Measurements from ENCODE around the gene VARS1.
"Not testable (repeated sequence)": the region's sequence is repeated elsewhere in the genome, so short reads cannot be mapped to it uniquely, and the experiment has no call there.

Gene VARS1

DNA sequence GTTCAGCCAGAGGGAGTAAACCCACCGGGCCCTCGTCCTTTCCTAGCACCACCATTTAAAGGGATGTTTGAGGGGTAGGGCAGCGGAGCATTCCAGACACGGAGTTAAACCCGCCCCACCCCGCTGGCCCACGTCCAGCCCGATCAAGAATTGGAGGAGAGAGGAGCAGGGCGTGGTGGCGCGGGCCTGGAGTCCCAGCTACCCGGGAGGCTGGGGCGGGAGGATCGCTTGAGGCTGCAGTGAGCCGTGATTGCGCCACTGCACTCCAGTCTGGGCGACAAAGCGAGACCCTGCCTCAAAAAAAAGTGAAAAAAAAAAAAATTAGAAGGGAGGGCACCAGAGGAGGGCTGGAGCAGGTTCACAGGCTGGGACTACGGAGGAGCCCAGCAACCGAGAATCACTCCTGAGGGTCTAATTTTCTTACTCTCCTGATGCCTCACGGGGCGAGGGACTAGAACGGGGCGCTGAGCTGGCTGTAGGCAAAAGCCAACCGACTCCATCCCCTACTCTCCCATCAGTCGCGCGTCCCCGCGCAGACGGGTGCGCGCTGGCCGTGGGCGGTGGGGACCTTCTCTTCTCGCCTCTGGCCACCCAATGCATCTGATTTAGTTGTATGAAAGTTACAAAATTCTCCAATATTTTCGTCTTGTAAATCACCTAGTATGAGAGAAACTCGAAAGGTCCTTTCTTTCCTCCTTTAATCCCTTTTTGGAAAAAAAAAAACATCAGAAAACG, 25.9 kb upstream of the VARS1 start:
- DNase-seq = peak; percentile 25

DNA sequence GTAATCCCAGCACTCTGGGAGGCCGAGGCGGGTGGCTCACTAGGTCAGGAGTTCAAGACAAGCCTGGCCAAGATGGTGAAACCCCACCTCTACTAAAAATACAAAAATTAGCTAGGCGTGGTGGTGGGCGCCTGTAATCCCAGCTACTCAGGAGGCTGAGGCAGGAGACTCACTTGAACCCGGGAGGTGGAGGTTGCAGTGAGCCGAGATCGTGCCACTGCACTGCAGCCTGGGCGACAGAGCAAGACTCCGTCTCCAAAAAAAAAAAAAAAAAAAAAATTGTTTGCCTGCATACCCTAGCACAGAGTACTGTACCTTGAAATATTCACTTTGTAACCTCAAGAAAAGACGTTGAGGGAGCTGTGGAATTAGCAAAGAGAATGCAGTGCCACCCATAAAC, 24.8 kb upstream of the VARS1 start:
- DNase-seq = not testable (repeated sequence)

DNA sequence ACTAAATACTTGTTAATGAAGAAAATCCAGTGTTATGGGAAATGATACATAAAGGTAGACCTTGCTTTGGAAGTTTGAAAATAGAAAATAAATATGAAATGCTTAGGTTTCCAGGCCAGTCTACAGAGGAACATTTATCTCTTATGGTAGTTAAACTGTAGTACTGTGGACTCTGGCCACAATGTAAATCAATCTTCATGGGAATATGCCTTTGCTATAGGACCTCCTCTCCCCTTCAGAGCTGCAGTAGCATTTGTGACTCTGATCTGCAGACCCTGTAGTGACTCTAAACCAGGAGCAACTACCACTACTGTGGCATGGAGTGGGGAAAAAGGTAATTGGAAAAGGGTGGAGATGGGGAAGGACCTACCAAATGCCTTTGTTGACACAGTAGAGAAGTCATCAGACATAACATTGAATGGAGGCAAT, 24.3 kb upstream of the VARS1 start:
- no peak for DNase-seq

DNA sequence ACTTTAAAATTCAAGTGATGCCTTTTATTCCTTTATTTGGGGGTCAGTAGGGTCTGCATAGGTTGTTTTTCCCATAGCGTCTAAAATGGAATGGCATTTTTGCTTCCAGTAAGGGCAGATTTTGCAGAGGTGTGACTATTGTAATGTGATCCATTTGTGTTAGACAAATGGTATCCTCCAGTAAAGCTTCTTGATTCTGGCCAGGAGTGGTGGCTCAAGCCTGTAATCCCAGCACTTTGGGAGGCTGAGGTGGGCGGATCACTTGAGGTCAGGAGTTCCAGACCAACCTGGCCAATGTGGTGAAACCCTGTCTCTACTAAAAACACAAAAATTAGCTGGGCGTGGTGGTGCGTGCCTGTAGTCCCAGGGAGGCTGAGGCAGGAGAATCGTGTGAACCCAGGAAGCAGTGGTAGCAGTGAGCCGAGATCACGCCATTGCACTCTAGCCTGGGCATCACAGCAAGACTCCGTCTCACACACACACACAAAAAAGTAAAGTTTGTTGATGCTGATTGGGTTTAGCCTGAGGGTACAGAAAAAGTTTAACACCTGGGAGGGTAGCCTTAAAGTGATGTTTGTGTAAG, 22.5 kb upstream of the VARS1 start:
- DNase-seq = not testable (repeated sequence)

DNA sequence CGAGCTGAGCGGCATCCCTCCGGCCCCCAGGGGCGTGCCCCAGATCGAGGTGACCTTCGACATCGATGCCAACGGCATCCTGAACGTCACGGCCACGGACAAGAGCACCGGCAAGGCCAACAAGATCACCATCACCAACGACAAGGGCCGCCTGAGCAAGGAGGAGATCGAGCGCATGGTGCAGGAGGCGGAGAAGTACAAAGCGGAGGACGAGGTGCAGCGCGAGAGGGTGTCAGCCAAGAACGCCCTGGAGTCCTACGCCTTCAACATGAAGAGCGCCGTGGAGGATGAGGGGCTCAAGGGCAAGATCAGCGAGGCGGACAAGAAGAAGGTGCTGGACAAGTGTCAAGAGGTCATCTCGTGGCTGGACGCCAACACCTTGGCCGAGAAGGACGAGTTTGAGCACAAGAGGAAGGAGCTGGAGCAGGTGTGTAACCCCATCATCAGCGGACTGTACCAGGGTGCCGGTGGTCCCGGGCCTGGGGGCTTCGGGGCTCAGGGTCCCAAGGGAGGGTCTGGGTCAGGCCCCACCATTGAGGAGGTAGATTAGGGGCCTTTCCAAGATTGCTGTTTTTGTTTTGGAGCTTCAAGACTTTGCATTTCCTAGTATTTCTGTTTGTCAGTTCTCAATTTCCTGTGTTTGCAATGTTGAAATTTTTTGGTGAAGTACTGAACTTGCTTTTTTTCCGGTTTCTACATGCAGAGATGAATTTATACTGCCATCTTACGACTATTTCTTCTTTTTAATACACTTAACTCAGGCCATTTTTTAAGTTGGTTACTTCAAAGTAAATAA, 21.8 kb upstream of the VARS1 start:
- not testable (repeated sequence) for DNase-seq

DNA sequence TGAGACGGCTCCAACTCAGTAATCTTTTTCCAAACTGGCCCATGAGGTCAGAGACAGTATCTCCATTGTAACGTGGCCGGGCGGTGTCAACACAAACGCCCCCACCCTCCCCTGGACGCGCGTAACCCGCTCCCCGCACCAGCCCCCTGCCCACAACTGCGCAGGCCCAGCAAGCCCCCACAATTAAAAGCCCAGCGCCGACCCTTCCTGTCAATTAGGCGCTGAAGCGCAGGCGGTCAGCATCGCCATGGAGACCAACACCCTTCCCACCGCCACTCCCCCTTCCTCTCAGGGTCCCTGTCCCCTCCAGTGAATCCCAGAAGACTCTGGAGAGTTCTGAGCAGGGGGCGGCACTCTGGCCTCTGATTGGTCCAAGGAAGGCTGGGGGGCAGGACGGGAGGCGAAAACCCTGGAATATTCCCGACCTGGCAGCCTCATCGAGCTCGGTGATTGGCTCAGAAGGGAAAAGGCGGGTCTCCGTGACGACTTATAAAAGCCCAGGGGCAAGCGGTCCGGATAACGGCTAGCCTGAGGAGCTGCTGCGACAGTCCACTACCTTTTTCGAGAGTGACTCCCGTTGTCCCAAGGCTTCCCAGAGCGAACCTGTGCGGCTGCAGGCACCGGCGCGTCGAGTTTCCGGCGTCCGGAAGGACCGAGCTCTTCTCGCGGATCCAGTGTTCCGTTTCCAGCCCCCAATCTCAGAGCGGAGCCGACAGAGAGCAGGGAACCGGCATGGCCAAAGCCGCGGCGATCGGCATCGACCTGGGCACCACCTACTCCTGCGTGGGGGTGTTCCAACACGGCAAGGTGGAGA, 19.7 kb upstream of the VARS1 start, which contains the start of the genes HSPA1A and HSPA1L:
HSPA1A (plus strand) TSS at position 519 of the 814 bp plus-strand sequence; CDS start at position 733, 214 bp downstream.
HSPA1L (minus strand) TSS at position 259 of the 814 bp plus-strand sequence. CDS start 3,311 bp downstream, outside the sequence.
- DNase-seq = peak; percentile 92

DNA sequence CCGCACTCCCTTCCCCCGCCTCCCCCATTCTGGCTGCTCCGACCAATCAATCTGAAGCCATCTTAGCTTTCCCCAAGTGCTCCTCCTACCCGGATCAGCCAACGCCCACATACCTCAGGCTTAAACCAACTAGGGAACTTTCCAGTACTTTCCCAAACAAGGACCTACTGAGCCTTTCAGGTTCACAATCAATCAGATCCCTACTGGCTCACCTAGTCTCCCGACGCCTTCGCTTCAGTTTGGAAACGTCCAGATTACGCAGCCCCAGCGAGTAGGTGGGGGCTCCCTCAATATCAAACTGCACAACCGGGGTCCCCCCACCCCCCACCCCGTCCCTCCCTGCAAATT, 19.1 kb upstream of the VARS1 start:
- peak; percentile 95 for DNase-seq

DNA sequence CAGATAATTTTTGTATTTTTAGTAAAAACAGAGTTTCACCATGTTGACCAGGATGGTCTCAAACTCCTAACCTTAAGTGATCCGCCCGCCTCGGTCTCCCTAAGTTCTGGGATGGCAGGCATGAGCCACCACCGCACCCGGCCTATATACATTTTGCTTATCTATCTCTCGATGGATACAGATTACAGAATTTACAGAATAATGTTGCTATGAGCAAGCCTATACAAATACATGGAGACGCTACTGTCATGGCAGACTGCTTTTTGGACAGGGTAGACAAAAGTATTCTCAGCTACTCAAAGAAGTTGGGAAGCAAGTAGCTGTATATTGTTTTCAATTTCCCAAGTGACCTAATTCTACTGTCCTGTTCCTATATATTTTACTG, 17.9 kb upstream of the VARS1 start:
- DNase-seq = no peak

DNA sequence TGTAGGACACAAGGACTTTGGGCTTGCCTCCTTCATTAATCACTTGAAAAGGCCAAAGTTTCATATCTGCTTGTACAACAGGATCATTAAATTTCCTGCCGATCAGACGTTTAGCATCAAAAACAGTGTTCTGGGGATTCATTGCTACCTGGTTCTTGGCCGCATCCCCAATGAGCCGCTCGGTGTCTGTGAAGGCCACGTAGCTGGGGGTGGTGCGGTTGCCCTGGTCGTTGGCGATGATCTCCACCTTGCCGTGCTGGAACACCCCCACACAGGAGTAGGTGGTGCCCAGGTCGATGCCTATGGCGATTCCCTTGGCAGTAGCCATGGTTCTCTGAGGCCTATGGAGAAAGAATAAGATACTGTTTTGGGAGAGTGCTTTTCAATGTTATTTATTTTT, 16.1 kb upstream of the VARS1 start:
- DNase-seq = no peak

DNA sequence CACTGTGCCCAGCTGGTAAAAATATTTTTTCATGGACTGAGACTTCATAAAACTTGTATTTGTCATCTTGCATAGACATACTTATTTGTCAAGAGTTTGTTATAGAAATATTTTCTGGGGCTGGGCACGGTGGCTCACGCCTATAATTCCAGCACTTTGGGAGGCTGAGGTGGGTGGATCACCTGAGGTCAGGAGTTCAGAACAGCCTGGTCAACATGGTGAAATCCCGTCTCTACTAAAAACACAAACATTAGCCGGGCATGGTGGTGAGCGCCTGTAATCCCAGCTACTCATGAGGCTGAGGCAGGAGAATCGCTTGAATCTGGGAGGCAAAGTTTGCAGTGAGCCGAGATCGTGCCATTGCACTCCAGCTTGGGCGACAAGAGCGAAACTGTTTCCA, 13.0 kb upstream of the VARS1 start:
- not testable (repeated sequence) for DNase-seq

DNA sequence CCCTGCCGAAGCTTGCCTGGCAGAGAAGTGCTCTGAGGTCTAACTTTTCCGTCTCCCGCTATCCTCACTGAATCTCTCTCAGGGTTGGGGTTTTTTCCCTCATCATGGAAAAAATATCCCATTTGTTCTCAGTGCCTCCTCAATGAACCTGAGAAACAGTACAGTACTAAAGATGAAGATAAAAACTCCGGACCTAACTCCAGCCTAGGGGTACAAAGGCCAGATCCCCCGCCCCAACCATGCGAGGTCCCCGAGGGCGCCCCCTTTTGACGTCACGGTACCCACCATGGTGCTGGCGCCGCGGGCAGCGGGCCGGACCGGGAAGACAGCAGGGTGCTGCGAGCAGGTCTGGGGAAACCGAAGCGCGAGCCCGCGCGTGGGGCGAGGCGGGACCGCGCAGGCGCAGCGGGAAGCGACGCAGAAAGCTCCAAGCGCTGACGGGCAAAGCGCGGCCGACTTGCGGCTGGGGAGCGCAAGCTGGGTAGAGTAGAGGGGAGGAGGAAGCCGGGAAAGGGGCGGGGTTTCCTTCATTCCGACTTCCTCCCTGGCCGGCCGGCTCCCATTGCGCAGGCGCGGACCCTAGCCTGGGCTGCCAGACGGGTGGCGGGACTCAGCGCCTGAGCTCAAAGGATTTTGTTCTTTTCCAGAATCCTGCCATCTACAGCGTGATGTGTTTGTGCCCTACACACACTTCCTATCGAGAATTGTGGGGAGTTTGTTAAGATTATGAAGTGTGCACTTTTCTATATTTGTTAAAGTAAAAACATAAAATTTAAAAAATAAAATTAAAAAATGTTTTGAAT, 11.1 kb upstream of the VARS1 start, which contains the start of gene LSM2:
LSM2 (minus strand) TSS at position 497 of the 803 bp plus-strand sequence; CDS start at position 288, 209 bp downstream.
- peak; percentile 94 for DNase-seq

DNA sequence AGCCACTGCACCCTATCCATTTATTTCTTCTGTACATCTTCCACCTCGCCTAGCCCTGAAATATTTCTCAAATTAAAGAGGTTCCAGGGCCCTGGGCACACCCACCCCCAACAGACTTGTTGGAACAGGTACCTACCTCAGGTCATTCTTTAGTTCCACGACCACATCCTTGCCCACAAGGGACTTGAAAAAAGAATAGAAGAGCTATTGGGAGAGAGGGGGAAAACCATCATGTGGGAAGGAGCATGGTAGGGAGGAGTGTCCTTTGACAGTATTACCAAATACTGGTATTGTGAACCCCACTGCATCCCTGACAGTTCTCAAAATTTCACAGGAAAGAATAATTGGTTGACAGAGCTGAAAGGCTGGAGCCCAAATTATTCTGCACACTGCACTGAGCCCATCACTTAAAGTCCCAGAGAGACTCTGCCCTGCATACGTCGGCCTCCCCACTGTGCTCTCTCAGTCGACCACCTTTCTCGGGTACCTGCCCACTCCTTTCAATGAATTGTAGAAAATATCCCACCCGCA, 10.5 kb upstream of the VARS1 start:
- no peak for DNase-seq

DNA sequence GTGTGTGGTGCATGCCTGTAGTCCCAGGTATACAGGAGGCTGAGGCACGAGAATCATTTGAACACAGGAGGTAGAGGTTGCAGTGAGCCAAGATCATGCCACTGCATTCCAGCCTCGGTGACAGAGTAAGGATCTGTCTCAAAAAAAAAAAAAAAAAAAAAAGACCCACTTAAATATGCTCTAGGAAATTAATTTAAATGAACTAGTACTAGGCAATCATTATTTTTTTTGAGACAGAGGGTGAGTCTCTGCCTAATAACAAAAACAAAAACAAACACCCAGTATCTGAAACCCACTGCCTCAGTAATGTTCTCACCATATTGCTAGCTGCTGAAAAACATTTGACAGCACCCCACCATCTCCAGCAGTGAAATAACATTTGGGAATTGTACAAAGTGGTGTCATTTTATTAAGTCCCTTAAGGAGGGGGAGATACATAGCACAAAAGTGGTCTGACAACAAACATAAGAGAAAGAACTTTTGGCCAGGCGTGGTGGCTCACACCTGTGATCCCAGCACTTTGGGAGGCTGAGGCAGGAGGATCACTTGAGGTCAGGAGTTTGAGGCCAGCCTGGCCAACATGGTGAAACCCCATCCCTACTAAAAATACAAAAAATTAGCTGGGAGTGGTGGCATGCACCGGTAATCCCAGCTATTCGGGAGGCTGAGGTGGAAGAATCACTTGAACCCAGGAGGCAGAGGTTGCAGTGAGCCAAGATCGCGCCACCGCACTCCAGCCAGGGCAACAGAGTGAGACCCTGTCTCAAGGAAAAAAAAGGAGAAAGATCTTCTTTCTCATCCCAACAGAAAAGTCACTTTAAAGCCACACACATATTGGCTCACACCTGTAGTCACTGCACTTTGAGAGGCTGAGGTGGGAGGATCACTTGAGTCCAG, 5.7 kb upstream of the VARS1 start:
- DNase-seq = not testable (repeated sequence)

DNA sequence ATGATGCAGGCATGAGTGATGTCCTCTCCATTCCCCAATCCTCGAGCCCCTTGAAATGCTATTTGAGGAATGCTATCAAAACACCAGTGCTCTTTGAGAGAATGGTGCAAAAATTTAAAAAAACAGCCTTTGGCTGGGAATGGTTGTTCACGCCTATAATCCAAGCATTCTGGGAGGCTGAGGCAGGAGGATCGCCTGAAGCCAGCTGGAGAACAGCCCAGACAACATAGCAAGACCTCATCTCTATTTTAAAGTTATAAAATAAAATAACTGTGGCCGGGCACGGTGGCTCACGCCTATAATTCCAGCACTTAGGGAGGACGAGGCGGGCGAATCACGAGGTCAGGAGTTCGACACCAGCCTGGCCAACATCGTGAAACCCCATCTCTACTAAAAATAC, 4.2 kb upstream of the VARS1 start:
- DNase-seq = no peak

DNA sequence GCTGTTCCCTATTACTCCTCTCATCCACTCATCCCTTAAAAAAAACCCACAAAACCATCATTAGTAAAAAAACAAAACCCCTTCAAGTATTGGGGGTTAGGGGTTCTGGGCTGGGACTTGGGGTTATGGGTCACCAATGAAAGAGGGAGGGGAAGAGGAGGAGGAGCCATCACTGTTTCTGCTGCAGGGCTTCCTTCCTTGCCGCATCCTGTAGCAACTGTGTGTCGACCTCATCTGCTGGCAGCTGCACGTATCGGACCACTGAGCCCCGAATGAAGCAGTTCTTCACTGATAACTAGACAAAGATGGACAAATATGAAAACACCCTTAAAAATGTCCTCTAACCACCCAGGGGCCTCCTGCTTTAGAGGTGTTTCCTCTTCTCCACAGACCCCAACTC, 2.0 kb upstream of the VARS1 start:
- no peak for DNase-seq

DNA sequence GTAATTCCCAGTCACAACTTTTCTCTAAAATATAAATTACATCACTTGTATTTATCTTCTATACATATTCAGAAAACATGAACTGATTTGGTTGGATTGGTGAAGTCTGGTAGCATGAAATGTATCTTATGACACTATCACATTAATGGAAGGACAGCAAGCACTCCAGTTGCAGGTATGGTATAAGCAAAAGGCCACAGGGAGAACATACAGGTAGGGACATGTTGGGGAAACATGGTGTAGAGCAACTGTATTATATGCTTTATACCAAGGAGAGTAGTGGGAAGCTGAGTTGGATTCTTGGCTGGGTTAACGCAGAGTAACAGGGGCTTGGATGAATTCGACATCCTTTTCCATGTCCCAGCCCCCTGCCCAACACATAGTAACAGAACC, 1.4 kb upstream of the VARS1 start:
- DNase-seq = no peak

DNA sequence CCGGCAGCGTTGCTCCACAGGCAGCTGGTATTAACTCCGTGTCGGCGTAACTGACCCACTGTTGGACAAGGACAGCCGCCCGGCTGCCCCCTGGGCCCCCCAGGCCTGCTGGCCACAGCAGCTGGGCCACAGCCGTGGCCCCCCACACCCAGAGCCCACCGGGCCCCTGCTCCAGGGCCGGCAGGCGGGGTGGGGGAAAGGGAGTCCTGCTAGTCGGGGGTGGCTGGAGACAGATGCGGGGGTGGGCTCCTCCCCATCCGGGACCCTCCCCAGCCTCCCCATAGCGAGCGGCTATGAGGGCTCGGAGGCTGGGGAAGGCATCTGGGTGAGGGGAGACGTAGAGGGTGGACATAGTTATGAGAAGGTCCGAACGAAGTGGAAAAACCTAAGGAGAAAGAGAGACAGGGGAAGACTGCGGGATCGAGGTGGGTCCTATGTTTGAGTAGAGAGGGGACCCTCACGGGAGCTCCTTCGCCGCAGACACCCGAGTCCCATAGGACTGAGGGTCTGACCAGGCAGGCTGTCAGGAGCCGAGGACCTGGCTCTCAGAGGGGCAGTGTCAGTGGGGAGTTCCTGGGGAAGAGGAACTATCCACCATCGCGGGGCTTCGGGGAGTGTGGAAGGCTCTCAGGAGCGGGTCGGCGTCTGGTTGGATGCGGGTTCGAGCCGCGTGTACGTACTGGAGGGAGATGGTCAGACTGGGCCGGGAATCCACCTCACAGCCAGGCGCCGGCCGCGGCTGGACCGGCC, 511 bp downstream of the VARS1 start:
- DNase-seq = no peak

DNA sequence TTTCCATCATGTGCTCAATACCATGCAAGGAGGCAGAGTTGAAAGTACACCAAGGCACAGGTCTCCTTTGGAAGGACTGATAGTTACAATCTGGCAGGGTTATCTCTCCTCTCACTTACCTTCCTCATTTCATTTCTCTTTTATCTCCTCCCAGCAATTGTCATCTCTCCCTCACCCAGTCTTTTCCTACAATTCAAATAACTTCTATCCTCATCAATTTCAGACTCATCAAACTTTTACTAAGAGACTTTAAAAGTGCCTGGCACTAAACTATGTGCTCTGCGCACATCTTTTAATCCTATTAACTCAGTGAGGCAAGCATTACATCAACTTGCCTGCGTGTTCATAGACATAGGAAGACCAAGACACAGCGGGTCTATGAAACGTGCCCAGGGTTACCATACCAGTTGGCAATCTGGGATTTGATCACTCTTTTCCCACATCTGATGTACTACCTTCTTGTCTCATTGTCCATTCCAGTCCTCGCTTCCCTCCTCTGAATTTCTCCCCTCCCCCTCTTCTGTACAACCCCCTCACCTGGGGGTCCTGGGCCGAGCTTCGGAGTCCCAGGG, 1.2 kb downstream of the VARS1 start:
- DNase-seq = no peak

DNA sequence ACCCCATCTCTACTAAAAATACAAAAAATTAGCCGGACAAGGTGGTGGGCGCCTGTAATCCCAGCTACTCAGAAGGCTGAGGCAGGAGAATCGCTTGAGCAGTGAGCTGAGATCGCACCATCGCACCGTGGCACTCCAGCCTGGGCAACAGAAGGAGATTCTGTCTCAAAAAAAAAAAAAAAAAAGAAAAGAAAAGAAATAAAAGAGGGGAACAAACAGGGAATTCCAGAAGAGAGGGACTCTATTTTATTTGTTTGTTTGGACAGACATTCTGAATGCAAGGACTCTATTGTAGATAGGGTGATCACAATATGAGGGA, 1.7 kb downstream of the VARS1 start:
- not testable (repeated sequence) for DNase-seq

DNA sequence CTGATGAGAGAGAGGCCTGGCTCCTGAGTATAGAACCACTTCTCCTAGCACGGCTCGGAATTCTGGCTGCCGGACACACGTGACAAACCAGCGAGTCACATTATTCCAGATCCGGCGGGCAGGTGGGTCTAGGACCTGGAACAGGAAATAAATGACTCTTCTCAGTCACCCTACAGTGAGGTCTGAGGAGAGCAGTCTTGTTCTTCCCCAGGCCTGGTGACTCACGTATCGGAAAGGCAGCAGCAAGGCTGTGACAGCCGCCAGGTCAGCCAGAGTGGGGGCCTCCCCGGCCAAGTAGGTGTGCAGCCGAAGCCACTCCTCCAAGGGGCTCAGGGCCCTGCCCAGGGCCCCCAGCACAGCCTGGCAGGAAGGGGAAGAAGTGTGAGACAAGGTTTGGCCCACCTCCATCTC, 2.8 kb downstream of the VARS1 start:
- no peak for DNase-seq

All from DMS79 treated with DMSO at 0.1 percent for 48 hours (cell line).